ENCODE data around the gene ST7L. TPM values are rescaled to one million over a fixed set of nuclear protein-coding genes. Genes with fewer than 3 reads are reported as not detected.
A peak's percentile ranks its signal among the peaks of the same experiment; 100 is the strongest.

ST7L gene
- polyA plus RNA-seq, 2 of the 4 experiments (the other 2 are of a cell fraction) = 10.5 to 10.8 TPM

GRCh38 chr1:112603012-112603411 is 15.9 kb downstream of the ST7L start:
- no peak for DNase-seq (ENCODE audit: low read depth in 1 of 2, low spot score in 1 of 2)
- POLR2A ChIA-PET = no interaction called here
- TF ChIP-seq REST (IDR thresholded peaks at IDR 0.05) (no peak), HOXA7 (CRISPR knock-in tag; IDR thresholded peaks at IDR 0.05) (no peak), CTCF (IDR thresholded peaks at IDR 0.05) (no peak), ESRRA (IDR thresholded peaks at IDR 0.05; ENCODE audit: borderline replicate concordance, low read length) (no peak)
- no peak for ATAC-seq
- Histone ChIP-seq H3K4me1 (no peaks in the 10 kb centered on the region), H3K27ac (no peak overlapping the region), H3K9me3 (no peaks in the 10 kb centered on the region), H3K4me2 (no peak overlapping the region), H3K4me3 (no peak overlapping the region)
- WGBS (ENCODE audit: missing lambda C conversion rate) = 88% methylated on average over 2 of the region's 2 CpGs
- CTCF ChIA-PET = no interaction called here
- FAIRE-seq = no peak

GRCh38 chr1:112599477-112599876 is 19.5 kb downstream of the ST7L start:
- Histone ChIP-seq H3K4me2 (no peak overlapping the region), H3K4me3 (no peak overlapping the region), H3K9me3 (no peaks in the 10 kb centered on the region), H3K4me1 (no peaks in the 10 kb centered on the region), H3K27ac (no peak overlapping the region)
- ATAC-seq (no peak), DNase-seq (ENCODE audit: low read depth in 1 of 2, low spot score in 1 of 2) (no peak), FAIRE-seq (no peak)
- 94% methylated on average over 4 of the region's 4 CpGs for WGBS (ENCODE audit: missing lambda C conversion rate)
- ChIA-PET CTCF (no interaction called here), POLR2A (no interaction called here)
- TF ChIP-seq MAFK (IDR thresholded peaks at IDR 0.05; ENCODE audit: partially characterized antibody) (peak; percentile 80), NPAS2 (CRISPR knock-in tag; IDR thresholded peaks at IDR 0.05; ENCODE audit: borderline replicate concordance) (no peak)

GRCh38 chr1:112594208-112594876 is 24.6 kb downstream of the ST7L start:
- POLR2A ChIA-PET = no interaction called here
- 68% methylated on average over 3 of the region's 3 CpGs for WGBS (ENCODE audit: missing lambda C conversion rate)
- no peak overlapping the region for H3K4me3 ChIP-seq
- DNase-seq (ENCODE audit: low read depth in 1 of 2, low spot score in 1 of 2) = no peak
- H3K4me1 ChIP-seq = no peaks in the 10 kb centered on the region
- TF ChIP-seq BHLHE40 (IDR thresholded peaks at IDR 0.05; ENCODE audit: low read depth, low read length) (no peak), HOXA7 (CRISPR knock-in tag; IDR thresholded peaks at IDR 0.05) (no peak), NFE2L2 (conservative IDR thresholded peaks at IDR 0.05; ENCODE audit: low read length) (no peak), SMC3 (IDR thresholded peaks at IDR 0.05) (no peak), ESRRA (IDR thresholded peaks at IDR 0.05; ENCODE audit: borderline replicate concordance, low read length) (no peak), HOXB5 (CRISPR knock-in tag; IDR thresholded peaks at IDR 0.05) (no peak), MAX (IDR thresholded peaks at IDR 0.05) (no peak), CBX2 (IDR thresholded peaks at IDR 0.05; ENCODE audit: borderline replicate concordance, low read depth) (no peak), USF2 (IDR thresholded peaks at IDR 0.05) (no peak), MAZ (IDR thresholded peaks at IDR 0.05; ENCODE audit: borderline replicate concordance, low read depth, low read length) (no peak), MYC (IDR thresholded peaks at IDR 0.05; ENCODE audit: borderline replicate concordance, low read length) (no peak), HES2 (IDR thresholded peaks at IDR 0.05) (no peak), EHF (CRISPR knock-in tag; IDR thresholded peaks at IDR 0.05) (no peak), CHD2 (IDR thresholded peaks at IDR 0.05; ENCODE audit: low read length, partially characterized antibody) (no peak), POLR2A (IDR thresholded peaks at IDR 0.05; ENCODE audit: low read length) (no peak), NR3C1 (IDR thresholded peaks at IDR 0.05) (no peak)
- H3K27ac ChIP-seq = no peak overlapping the region
- CTCF ChIA-PET = interaction anchor here (1.1 kb wide), 1 partner anchor 20 kb away, joined by 3 read pairs; no protein-coding TSS in a partner anchor
- 0 out of 3 replicates have a peak, but pooled peaks cover 4% of the 10 kb centered on the region for H3K9me3 ChIP-seq
- ATAC-seq = no peak
- FAIRE-seq = no peak
- H3K4me2 ChIP-seq = no peak overlapping the region
